Activated naive CD4-positive, alpha-beta T cell treated with anti-CD3 and anti-CD28 coated beads, Interleukin-2, amount 10 ng/mL, durations not matched to agents 7 days and 5 days (primary cell): Measurements from ENCODE around the gene GGA1.
"Not testable (repeated sequence)": the region's sequence is repeated elsewhere in the genome, so short reads cannot be mapped to it uniquely, and the experiment has no call there.

Source experiments
- CTCF ChIA-PET: fragments of 350-600 bp; sonication (Branson Sonifier 250); formaldehyde crosslinking; loops from one replicate; lab custom pipeline; 2021; ENCODE audit warnings: antibody characterized with exemption; lab: Charles Lee
- DNase-seq: peaks from one replicate; pipeline ENCODE4 v3.0.0-alpha.2; 2020
- H3K27ac Mint-ChIP-seq: one replicate; pipeline ENCODE4 v1.8.0; 2021; ENCODE audit warnings: mild to moderate bottlenecking, moderate library complexity, mixed read lengths
- H3K27me3 Mint-ChIP-seq: one replicate; pipeline ENCODE4 v1.8.0; 2021; ENCODE audit warnings: mild to moderate bottlenecking, mixed read lengths
- H3K36me3 Mint-ChIP-seq: one replicate; pipeline ENCODE4 v1.8.0; 2021; ENCODE audit warnings: mixed read lengths
- H3K4me1 Mint-ChIP-seq: one replicate; pipeline ENCODE4 v1.8.0; 2021; ENCODE audit warnings: mixed read lengths
- H3K4me3 Mint-ChIP-seq: one replicate; pipeline ENCODE4 v1.8.0; 2021; ENCODE audit warnings: mild to moderate bottlenecking, moderate library complexity, mixed read lengths
- H3K9me3 Mint-ChIP-seq: one replicate; pipeline ENCODE4 v1.8.0; 2021; ENCODE audit warnings: mixed read lengths

GGA1 gene

DNA sequence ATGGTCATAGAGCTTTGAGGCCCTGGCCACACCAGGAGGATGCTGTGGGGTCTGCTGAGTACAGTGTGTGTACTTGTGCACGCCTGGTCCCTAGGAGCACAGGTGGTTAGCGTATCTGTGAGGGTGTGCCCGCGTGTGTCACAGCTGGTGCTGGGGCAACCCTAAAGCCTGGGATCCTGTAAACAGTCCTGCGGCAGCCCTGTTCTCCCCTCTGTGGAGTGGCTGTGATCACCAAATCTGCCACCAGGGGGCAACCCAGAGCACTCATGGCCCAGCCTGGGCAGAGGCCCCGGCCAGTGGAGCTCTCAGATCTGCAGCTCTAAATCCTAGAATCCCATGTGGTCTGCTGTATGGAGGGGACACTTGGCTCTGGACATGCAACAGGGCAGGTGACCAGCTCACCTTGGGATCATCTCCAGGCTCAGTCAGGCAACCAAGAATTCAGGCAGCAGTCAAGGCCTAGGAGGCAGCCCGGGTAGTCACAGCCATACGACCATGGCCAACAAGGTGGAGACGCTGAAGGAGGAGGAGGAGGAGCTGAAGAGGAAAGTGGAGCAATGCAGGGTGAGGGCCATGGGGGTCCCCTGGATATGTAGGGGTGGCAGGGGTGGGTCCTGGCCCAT, 34.7 kb downstream of the GGA1 start:
- no peaks in the 10 kb centered on the region for H3K27me3 Mint-ChIP-seq
- peaks cover 40% of the 10 kb centered on the region for H3K4me1 Mint-ChIP-seq
- H3K9me3 Mint-ChIP-seq, result no peaks in the 10 kb centered on the region
- H3K4me3 Mint-ChIP-seq, result peak overlapping the region; percentile 49
- H3K27ac Mint-ChIP-seq, result peak overlapping the region; percentile 83
- DNase-seq, result peak; percentile 93
- CTCF ChIA-PET, result interaction anchor here (0.7 to 28.2 kb wide), 24 partner anchors 9 to 172 kb away, joined by 3 to 506 read pairs (median 6); partner anchors contain the start of genes GCAT, GGA1, LGALS1 and NOL12
- H3K36me3 Mint-ChIP-seq, result peaks cover 50% of the 10 kb centered on the region

DNA sequence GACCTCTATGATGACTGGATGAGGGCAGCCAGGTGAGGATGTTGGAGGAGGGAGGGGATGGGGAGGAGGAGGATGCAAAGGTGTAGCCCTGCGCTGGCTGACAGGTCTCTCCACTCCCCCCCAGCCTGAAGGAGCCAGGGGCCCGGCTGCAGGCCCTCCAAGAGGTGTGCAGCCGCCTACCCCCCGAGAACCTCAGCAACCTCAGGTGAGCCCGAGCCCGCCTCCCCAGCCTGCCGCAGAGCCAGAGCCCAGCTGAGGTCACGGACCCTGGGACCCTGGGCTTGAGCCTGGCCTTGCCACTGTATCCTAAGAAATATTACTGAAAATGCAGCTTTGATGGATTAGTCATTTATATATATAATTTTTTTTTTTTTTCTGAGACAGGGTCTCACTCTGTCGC, 38.7 kb downstream of the GGA1 start:
- CTCF ChIA-PET, result interaction anchor here (0.8 to 2.0 kb wide), 2 partner anchors 10 to 34 kb away, joined by 3 to 5 read pairs; no protein-coding TSS in a partner anchor
- Mint-ChIP-seq H3K36me3 (peaks cover 61% of the 10 kb centered on the region), H3K9me3 (no peaks in the 10 kb centered on the region)

GRCh38 chr22:37647928-37648327, 39.3 kb downstream of the GGA1 start:
- CTCF ChIA-PET, result interaction anchor here (0.8 to 2.0 kb wide), 3 partner anchors 10 to 33 kb away, joined by 3 to 5 read pairs (median 4); partner anchors contain the start of gene LGALS1
- H3K27me3 Mint-ChIP-seq, result no peaks in the 10 kb centered on the region
- H3K27ac Mint-ChIP-seq, result no peak overlapping the region
- DNase-seq, result no peak
- H3K36me3 Mint-ChIP-seq, result peaks cover 60% of the 10 kb centered on the region
- H3K9me3 Mint-ChIP-seq, result no peaks in the 10 kb centered on the region
- H3K4me3 Mint-ChIP-seq, result no peak overlapping the region
- H3K4me1 Mint-ChIP-seq, result peaks cover 14% of the 10 kb centered on the region

More for the DNA sequence above, 38.7 kb downstream of the GGA1 start:
- DNase-seq, result no peak
- Mint-ChIP-seq H3K27ac (no peak overlapping the region), H3K4me1 (peaks cover 20% of the 10 kb centered on the region), H3K4me3 (no peak overlapping the region), H3K27me3 (no peaks in the 10 kb centered on the region)

DNA sequence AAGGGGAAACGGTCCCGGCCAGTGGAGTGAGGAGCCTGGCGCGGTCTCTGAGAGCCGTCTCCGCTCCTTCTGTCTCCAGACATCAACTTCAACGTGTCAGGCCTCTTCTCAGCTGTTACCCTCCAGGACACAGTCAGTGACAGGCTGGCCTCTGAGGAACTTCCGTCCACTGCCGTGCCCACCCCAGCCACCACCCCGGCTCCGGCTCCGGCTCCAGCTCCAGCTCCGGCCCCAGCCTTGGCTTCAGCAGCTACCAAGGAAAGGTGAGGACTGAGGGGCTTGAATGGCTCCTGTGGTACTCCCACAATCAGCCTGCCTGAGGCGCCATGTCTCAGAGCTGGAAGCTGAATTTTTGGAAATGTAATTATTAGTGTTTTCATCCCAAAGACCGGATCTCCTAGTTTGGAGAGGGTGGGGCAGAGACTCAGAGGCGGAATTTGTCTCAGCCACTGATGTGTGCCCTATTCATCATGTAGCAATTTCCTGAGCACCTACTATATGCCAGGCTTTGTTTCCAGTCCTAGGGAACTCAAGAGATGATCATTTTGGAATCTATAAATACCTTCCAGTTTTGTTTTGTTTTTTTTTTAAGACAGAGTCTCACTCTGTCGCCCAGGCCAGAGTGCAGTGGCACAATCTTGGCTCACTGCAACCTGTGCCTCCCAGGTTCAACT, 42.0 kb downstream of the GGA1 start:
- H3K27ac Mint-ChIP-seq, result no peak overlapping the region
- H3K27me3 Mint-ChIP-seq, result no peaks in the 10 kb centered on the region
- H3K9me3 Mint-ChIP-seq, result no peaks in the 10 kb centered on the region
- H3K4me1 Mint-ChIP-seq, result peaks cover 2% of the 10 kb centered on the region
- DNase-seq, result no peak
- CTCF ChIA-PET, result interaction anchor here (1.0 kb wide), 2 partner anchors 9 to 11 kb away, joined by 3 read pairs; partner anchors contain the start of gene SH3BP1
- no peak overlapping the region for H3K4me3 Mint-ChIP-seq
- H3K36me3 Mint-ChIP-seq, result peaks cover 51% of the 10 kb centered on the region

DNA sequence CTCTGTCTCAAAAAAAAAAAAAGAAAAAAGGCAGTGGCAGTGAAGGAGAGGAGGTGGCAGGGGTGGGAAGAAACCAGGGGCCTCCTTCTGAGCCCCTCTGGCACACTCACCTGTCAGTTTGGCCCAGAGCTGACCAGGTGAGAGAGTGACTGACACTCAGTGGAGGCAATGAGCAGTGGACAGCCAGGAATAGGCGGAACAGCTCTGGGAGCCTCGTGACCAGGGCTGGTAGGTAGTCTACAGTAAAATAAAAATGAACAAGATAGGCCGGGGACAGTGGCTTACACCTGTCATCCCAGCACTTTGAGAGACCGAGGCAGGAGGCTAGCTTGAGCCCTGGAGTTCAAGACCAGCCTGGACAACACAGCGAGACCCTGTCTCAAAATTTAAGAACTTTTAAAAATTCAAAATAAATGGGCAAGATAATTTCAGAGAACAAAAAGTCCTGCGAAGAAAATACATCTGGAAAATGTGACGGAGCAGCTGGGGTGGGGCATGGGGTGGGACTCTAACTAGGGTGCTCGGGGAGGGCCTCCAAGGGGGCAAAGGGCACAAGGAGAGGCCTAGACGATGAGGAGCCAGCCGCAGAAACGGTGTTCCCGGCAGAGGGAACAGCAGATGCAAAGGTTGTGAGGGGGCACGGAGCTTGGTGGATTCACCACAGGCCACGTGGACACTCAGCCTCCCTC, 46.1 kb downstream of the GGA1 start:
- Mint-ChIP-seq H3K27ac (no peak overlapping the region), H3K9me3 (no peaks in the 10 kb centered on the region), H3K27me3 (no peaks in the 10 kb centered on the region), H3K4me1 (peaks cover 16% of the 10 kb centered on the region), H3K36me3 (peaks cover 31% of the 10 kb centered on the region), H3K4me3 (no peak overlapping the region)
- CTCF ChIA-PET, result interaction anchor here (1.4 kb wide), 1 partner anchor 12 kb away, joined by 4 read pairs; no protein-coding TSS in a partner anchor
- DNase-seq, result no peak

DNA sequence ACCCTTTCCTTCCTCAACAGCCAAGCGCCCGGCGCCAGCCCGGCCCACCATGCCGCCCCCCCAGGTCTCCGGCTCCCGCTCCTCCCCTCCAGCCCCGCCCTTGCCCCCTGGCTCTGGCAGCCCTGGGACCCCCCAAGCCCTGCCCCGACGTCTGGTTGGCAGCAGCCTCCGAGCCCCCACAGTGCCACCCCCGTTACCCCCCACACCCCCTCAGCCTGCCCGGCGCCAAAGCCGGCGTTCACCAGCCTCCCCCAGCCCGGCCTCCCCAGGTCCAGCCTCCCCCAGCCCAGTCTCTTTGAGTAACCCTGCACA, 46.6 kb downstream of the GGA1 start:
- DNase-seq, result no peak
- no peak overlapping the region for H3K4me3 Mint-ChIP-seq
- H3K36me3 Mint-ChIP-seq, result peaks cover 26% of the 10 kb centered on the region
- peaks cover 19% of the 10 kb centered on the region for H3K4me1 Mint-ChIP-seq
- CTCF ChIA-PET, result interaction anchor here (1.4 kb wide), 1 partner anchor 12 kb away, joined by 4 read pairs; no protein-coding TSS in a partner anchor
- no peaks in the 10 kb centered on the region for H3K27me3 Mint-ChIP-seq
- no peak overlapping the region for H3K27ac Mint-ChIP-seq
- no peaks in the 10 kb centered on the region for H3K9me3 Mint-ChIP-seq

- CTCF ChIA-PET, result interaction anchor here (1.0 to 7.7 kb wide), 3 partner anchors 13 to 33 kb away, joined by 3 to 83 read pairs (median 3); no protein-coding TSS in a partner anchor
- not testable (repeated sequence) for H3K27me3 Mint-ChIP-seq, H3K4me3 Mint-ChIP-seq, DNase-seq, H3K9me3 Mint-ChIP-seq
- H3K4me1 Mint-ChIP-seq, result peaks cover 33% of the 10 kb centered on the region
- peak overlapping the region; percentile 60 for H3K27ac Mint-ChIP-seq
- H3K36me3 Mint-ChIP-seq, result peaks cover 21% of the 10 kb centered on the region
Observed at GRCh38 chr22:37656583-37656982, 47.9 kb downstream of the GGA1 start.

GRCh38 chr22:37657590-37658132, 49.0 kb downstream of the GGA1 start:
- Mint-ChIP-seq H3K36me3 (peaks cover 22% of the 10 kb centered on the region), H3K9me3 (no peaks in the 10 kb centered on the region), H3K4me1 (peaks cover 40% of the 10 kb centered on the region), H3K4me3 (peak overlapping the region; percentile 77), H3K27ac (peak overlapping the region; percentile 90), H3K27me3 (no peaks in the 10 kb centered on the region)
- DNase-seq, result no peak
- CTCF ChIA-PET, result interaction anchor here (0.6 to 7.7 kb wide), 13 partner anchors 9 to 48 kb away, joined by 3 to 83 read pairs (median 6); partner anchors contain the start of gene LGALS1

- Mint-ChIP-seq H3K4me1 (peaks cover 40% of the 10 kb centered on the region), H3K9me3 (no peaks in the 10 kb centered on the region), H3K27me3 (no peaks in the 10 kb centered on the region), H3K36me3 (peaks cover 17% of the 10 kb centered on the region), H3K4me3 (peak within 1 kb of the TSS; percentile 81), H3K27ac (peak within 1 kb of the TSS; percentile 90)
- CTCF ChIA-PET, result interaction anchor here (0.8 to 7.7 kb wide), 12 partner anchors 10 to 49 kb away, joined by 3 to 83 read pairs (median 6); partner anchors contain the start of gene LGALS1
- peak; percentile 99 for DNase-seq
Observed at GRCh38 chr22:37658133-37659065, 49.8 kb downstream of the GGA1 start, which contains the start of gene PDXP. Gene PDXP (plus strand): TSS chr22:37658723. CDS start chr22:37658783, 60 bp downstream.

DNA sequence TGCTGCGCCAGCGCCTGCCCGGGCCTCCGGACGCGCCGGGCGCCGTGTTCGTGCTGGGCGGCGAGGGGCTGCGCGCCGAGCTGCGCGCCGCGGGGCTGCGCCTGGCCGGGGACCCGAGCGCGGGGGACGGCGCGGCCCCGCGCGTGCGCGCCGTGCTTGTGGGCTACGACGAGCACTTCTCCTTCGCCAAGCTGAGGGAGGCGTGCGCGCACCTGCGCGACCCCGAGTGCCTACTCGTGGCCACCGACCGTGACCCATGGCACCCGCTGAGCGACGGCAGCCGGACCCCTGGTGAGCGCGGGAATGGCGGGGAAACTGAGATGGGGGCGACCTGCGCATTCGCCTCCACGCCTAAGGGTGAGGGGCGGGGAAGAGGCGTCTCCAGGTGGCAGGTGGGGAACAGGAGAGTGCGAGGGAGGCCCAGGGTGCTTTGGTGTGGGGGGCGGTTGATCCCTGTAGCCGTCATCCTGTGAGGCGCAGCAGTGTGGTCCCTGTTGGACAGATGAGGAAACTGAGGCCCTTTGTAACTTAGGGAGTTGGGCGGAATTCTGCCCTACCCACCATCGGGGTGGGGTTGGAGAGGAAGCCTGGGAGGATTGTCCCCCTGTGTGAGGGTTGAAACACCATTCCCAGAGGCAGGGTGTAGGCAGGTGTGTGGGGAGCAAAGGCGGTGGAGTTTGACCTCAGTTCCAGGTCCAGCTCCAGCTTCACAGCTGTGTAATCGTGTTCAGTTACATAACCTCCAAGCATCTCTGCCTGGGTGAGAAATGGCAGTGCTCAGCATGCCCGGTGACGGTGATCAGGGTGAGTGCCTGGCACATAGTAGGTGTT, 50.6 kb downstream of the GGA1 start:
- peak; percentile 55 for DNase-seq
- no peaks in the 10 kb centered on the region for H3K27me3 Mint-ChIP-seq
- H3K4me3 Mint-ChIP-seq, result peak overlapping the region; percentile 81
- H3K27ac Mint-ChIP-seq, result peak overlapping the region; percentile 73
- CTCF ChIA-PET, result interaction anchor here (1.0 to 7.7 kb wide), 8 partner anchors 11 to 34 kb away, joined by 3 to 83 read pairs (median 7); partner anchors contain the start of gene LGALS1
- H3K36me3 Mint-ChIP-seq, result peaks cover 14% of the 10 kb centered on the region
- peaks cover 40% of the 10 kb centered on the region for H3K4me1 Mint-ChIP-seq
- no peaks in the 10 kb centered on the region for H3K9me3 Mint-ChIP-seq

- H3K4me1 Mint-ChIP-seq, result peaks cover 40% of the 10 kb centered on the region
- H3K27me3 Mint-ChIP-seq, result no peaks in the 10 kb centered on the region
- CTCF ChIA-PET, result interaction anchor here (1.0 to 7.7 kb wide), 5 partner anchors 10 to 26 kb away, joined by 3 to 83 read pairs (median 15); no protein-coding TSS in a partner anchor
- no peak for DNase-seq
- H3K9me3 Mint-ChIP-seq, result no peaks in the 10 kb centered on the region
- peak overlapping the region; percentile 81 for H3K4me3 Mint-ChIP-seq
- H3K27ac Mint-ChIP-seq, result peak overlapping the region; percentile 73
- peaks cover 11% of the 10 kb centered on the region for H3K36me3 Mint-ChIP-seq
Observed at GRCh38 chr22:37659897-37660708, 51.5 kb downstream of the GGA1 start.
